OCI-LY1 (cell line): ENCODE data around the gene DNAAF5.

Experiments used
- CTCF ChIP-seq: fragments of 200-600 bp; sonication (generic), shearing (Covaris generic); IDR thresholded peaks from 2 replicates; pipeline ENCODE4 v1.5.1; 2017; ENCODE audit warnings: mild to moderate bottlenecking, antibody characterized with exemption, low read length, moderate library complexity, mixed read lengths
- EZH2 ChIP-seq: fragments of 200-600 bp; sonication (generic), shearing (Covaris generic); IDR thresholded peaks from 2 replicates; pipeline ENCODE4 v1.8.0; 2017; ENCODE audit warnings: borderline replicate concordance, mixed run types, mild to moderate bottlenecking, antibody characterized with exemption, low read length, moderate library complexity, mixed read lengths

- TF ChIP-seq CTCF (no peak), EZH2 (no peak)
Measured at GRCh38 chr7:728602-729001, 2.1 kb downstream of the DNAAF5 start.
